K562 (cell line): ENCODE results near the gene MYL11.

Source experiments
- ESRRA ChIP-seq: fragments of 450-650 bp; IDR thresholded peaks from 2 replicates; pipeline ENCODE4 v1.6.1; 2014; ENCODE audit warnings: low read depth, mild to moderate bottlenecking, moderate library complexity, borderline replicate concordance
- EZH2 ChIP-seq: IDR thresholded peaks from 2 replicates; pipeline ENCODE4 v1.6.1; 2012; ENCODE audit warnings: low read depth, mild to moderate bottlenecking, inconsistent platforms, low read length, borderline replicate concordance
- JUNB ChIP-seq: fragments of 450-650 bp; formaldehyde crosslinking; conservative IDR thresholded peaks from 2 replicates; pipeline ENCODE4 v1.4.0; 2020; ENCODE audit warnings: mild to moderate bottlenecking
- NUFIP1 ChIP-seq: fragments of 450-650 bp; IDR thresholded peaks from 2 replicates; pipeline ENCODE4 v1.6.1; 2018; ENCODE audit not compliant: partially characterized antibody
- POLR2A ChIP-seq: fragments of 450-650 bp; conservative IDR thresholded peaks from 2 replicates; pipeline ENCODE4 v1.6.1; 2016
- PREB ChIP-seq: sonication (generic); formaldehyde crosslinking; IDR thresholded peaks from 2 replicates; pipeline ENCODE4 v1.8.1; 2023; ENCODE audit warnings: mild to moderate bottlenecking, missing genetic modification reagents
- SRSF7 ChIP-seq: fragments of 200-400 bp; formaldehyde crosslinking; optimal IDR thresholded peaks from 2 replicates; pipeline ENCODE3; 2017; ENCODE audit warnings: mild to moderate bottlenecking, low read depth, low read length
- YBX1 ChIP-seq: fragments of 450-650 bp; IDR thresholded peaks from 2 replicates; pipeline ENCODE4 v1.7.1; 2016; ENCODE audit warnings: mild to moderate bottlenecking
- YY1 ChIP-seq, 3 experiments: IDR thresholded peaks; 2 replicates each; pipeline ENCODE4 v1.6.1; 2011; ENCODE audit warnings: low read length in 2 of 3, mild to moderate bottlenecking in 2 of 3, moderate library complexity in 2 of 3, borderline replicate concordance in 1 of 3, control low read depth in 1 of 3, low read depth in 1 of 3; ENCODE audit not compliant: insufficient read depth in 3 of 3, insufficient replicate concordance in 2 of 3, control insufficient read depth in 1 of 3, insufficient read length in 1 of 3; ENCODE audit errors: extremely low read depth in 1 of 3
- ZNF384 ChIP-seq: IDR thresholded peaks from 2 replicates; pipeline ENCODE4 v1.6.1; 2012; ENCODE audit warnings: low read depth, low read length, improper control_type of control experiment
- ZNF639 ChIP-seq, 2 experiments: fragments of 200-800 bp in 1 of 2; sonication (Bioruptor generic) in 1 of 2; sonication (generic) in 1 of 2; formaldehyde crosslinking in 1 of 2; IDR thresholded peaks in 1 of 2; conservative IDR thresholded peaks in 1 of 2; 2 replicates each; pipeline versions ENCODE4 v1.5.0 to v1.6.1; 2016 to 2020; ENCODE audit warnings: missing compliant biosample characterization in 1 of 2, missing genetic modification characterization in 1 of 2, missing genetic modification reagents in 1 of 2

GRCh38 chr16:30407102-30407803, 32.7 kb downstream of the MYL11 start, which contains the start of gene ZNF771:
- TF ChIP-seq ZNF639 (CRISPR knock-in tag; conservative IDR thresholded peaks at IDR 0.05 in 1 of 2, IDR thresholded peaks at IDR 0.05 in 1 of 2): no peak
- no peak for TF ChIP-seq EZH2
- peak in 1 of 3 experiments; percentile 54 for TF ChIP-seq YY1 (IDR thresholded peaks at IDR 0.05; ENCODE audit: borderline replicate concordance in 1 of 3, control insufficient read depth in 1 of 3, extremely low read depth in 1 of 3, insufficient read depth in 3 of 3, insufficient read length in 1 of 3, insufficient replicate concordance in 2 of 3, low read depth in 1 of 3, low read length in 2 of 3)
- TF ChIP-seq SRSF7: no peak
- no peak for TF ChIP-seq JUNB (CRISPR knock-in tag)
- TF ChIP-seq ZNF384: no peak; the same call in 1 of the 2 replicates
- TF ChIP-seq ESRRA: no peak
- no peak for TF ChIP-seq NUFIP1
- peak; percentile 93 for TF ChIP-seq POLR2A
- TF ChIP-seq PREB (CRISPR knock-in tag): no peak
- TF ChIP-seq YBX1: no peak
